Right lobe of liver (tissue), 4 donors: ENCODE data around the gene CNPY1.

Experiments used
- CTCF ChIP-seq, 4 donors: fragments of 200-600 bp in 3 of 4; fragments of 450-650 bp in 1 of 4; IDR thresholded peaks; one replicate each; pipeline versions ENCODE4 v1.5.1 to v1.8.0; 2016 to 2022; ENCODE audit warnings: antibody characterized with exemption in 4 of 4, mild to moderate bottlenecking in 2 of 4
- POLR2A ChIP-seq: fragments of 450-650 bp; IDR thresholded peaks from one replicate; pipeline ENCODE4 v1.6.1; 2017; ENCODE audit warnings: antibody characterized with exemption, mild to moderate bottlenecking
- donor health status: DM: no; HTN: no; CAD: no.
- donor health status: DM: no; HTN: no; CAD: no.
- donor health status: DM: no; HTN: yes; CAD: no.

GRCh38 chr7:155569681-155570080, 23.3 kb upstream of the CNPY1 start:
- TF ChIP-seq CTCF (IDR thresholded peaks at IDR 0.05) (no peak), POLR2A (no peak)
